SU-DHL-6 (cell line): Measurements from ENCODE around the gene MYBBP1A.

Experiments used
- H2AFZ ChIP-seq: fragments of 200-600 bp; sonication (generic); 2 replicates; pipeline ENCODE4 v1.6.1; 2014; ENCODE audit warnings: low read depth, mild to moderate bottlenecking, moderate library complexity, mixed read lengths, antibody characterized with exemption, low read length; ENCODE audit not compliant: severe bottlenecking
- H3F3A ChIP-seq: fragments of 200-600 bp; shearing (Covaris generic); 2 replicates; pipeline ENCODE4 v1.6.0; 2016; ENCODE audit warnings: antibody characterized with exemption, mild to moderate bottlenecking; ENCODE audit not compliant: insufficient read depth
- H3K27ac ChIP-seq: fragments of 200-600 bp; sonication (generic); 2 replicates; pipeline ENCODE4 v1.5.1; 2016; ENCODE audit warnings: low read depth, mild to moderate bottlenecking, low read length, moderate library complexity, mixed read lengths
- H3K27me3 ChIP-seq: fragments of 200-600 bp; sonication (generic), shearing (Covaris generic); 2 replicates; pipeline ENCODE4 v1.6.0; 2014; ENCODE audit warnings: mild to moderate bottlenecking, low read length
- H3K36me3 ChIP-seq: fragments of 200-600 bp; sonication (generic); 2 replicates; pipeline ENCODE4 v1.6.1; 2014; ENCODE audit warnings: mild to moderate bottlenecking, low read length, mixed read lengths
- H3K4me2 ChIP-seq: fragments of 300-600, 200-600 bp; shearing (Covaris generic), sonication (generic); 2 replicates; pipeline ENCODE4 v1.6.0; 2014; ENCODE audit warnings: low read length, low read depth, mild to moderate bottlenecking; ENCODE audit not compliant: poor library complexity, severe bottlenecking
- H3K4me3 ChIP-seq: fragments of 200-600 bp; sonication (generic); 2 replicates; pipeline ENCODE4 v1.5.1; 2014; ENCODE audit warnings: antibody characterized with exemption, low read length, mild to moderate bottlenecking, mixed read lengths; ENCODE audit not compliant: insufficient read depth, poor library complexity, severe bottlenecking
- H3K79me2 ChIP-seq: fragments of 200-600 bp; sonication (generic); 2 replicates; pipeline ENCODE4 v1.6.1; 2014; ENCODE audit warnings: mild to moderate bottlenecking, low read length, moderate library complexity; ENCODE audit not compliant: insufficient read depth
- H3K9ac ChIP-seq: fragments of 200-600 bp; sonication (generic); 2 replicates; pipeline ENCODE4 v1.7.0; 2014; ENCODE audit warnings: mild to moderate bottlenecking, low read length
- H3K9me2 ChIP-seq: fragments of 200-600 bp; sonication (generic); replicated peaks from 2 replicates; pipeline ENCODE4 v1.6.1; 2014; ENCODE audit warnings: low read length; ENCODE audit not compliant: insufficient read depth
- H3K9me3 ChIP-seq: fragments of 200-600 bp; sonication (generic); 2 replicates; pipeline ENCODE4 v1.6.1; 2014; ENCODE audit warnings: low read length, mixed read lengths; ENCODE audit not compliant: insufficient read depth
- H4K20me1 ChIP-seq: fragments of 200-600 bp; sonication (generic); 2 replicates; pipeline ENCODE4 v1.6.1; 2014; ENCODE audit warnings: low read depth, mild to moderate bottlenecking, antibody characterized with exemption, low read length, moderate library complexity, mixed read lengths
- EZH2phosphoT487 ChIP-seq: fragments of 200-600 bp; sonication (generic), shearing (Covaris generic); conservative IDR thresholded peaks from 2 replicates; pipeline ENCODE4 v1.6.1; 2018; ENCODE audit warnings: mild to moderate bottlenecking, antibody characterized with exemption, low read length, moderate library complexity, mixed read lengths
- TF ChIP-seq, protein P1 (sequence below): fragments of 200-600 bp; sonication (generic); IDR thresholded peaks from one replicate; pipeline ENCODE4 v1.5.1; 2017; ENCODE audit warnings: antibody characterized with exemption, mild to moderate bottlenecking, low read length, moderate library complexity; ENCODE audit not compliant: insufficient read depth, poor library complexity, severe bottlenecking

Gene MYBBP1A

GRCh38 chr17:4534928-4535666, 20.1 kb downstream of the MYBBP1A start:
- no peaks in the 10 kb centered on the region for H3K9me2 ChIP-seq
- H3K4me2 ChIP-seq = no peak overlapping the region
- H3K36me3 ChIP-seq = no peaks in the 10 kb centered on the region
- H3F3A ChIP-seq = peaks cover 7% of the 10 kb centered on the region; the same call in 1 of the 2 replicates
- H3K79me2 ChIP-seq = no peaks in the 10 kb centered on the region
- no peak overlapping the region for H3K9ac ChIP-seq
- H3K27me3 ChIP-seq = no peaks in the 10 kb centered on the region
- H2AFZ ChIP-seq = no peak overlapping the region
- H4K20me1 ChIP-seq = no peaks in the 10 kb centered on the region
- no peaks in the 10 kb centered on the region for H3K9me3 ChIP-seq
- H3K4me3 ChIP-seq = no peak overlapping the region
- TF ChIP-seq, protein P1, sequence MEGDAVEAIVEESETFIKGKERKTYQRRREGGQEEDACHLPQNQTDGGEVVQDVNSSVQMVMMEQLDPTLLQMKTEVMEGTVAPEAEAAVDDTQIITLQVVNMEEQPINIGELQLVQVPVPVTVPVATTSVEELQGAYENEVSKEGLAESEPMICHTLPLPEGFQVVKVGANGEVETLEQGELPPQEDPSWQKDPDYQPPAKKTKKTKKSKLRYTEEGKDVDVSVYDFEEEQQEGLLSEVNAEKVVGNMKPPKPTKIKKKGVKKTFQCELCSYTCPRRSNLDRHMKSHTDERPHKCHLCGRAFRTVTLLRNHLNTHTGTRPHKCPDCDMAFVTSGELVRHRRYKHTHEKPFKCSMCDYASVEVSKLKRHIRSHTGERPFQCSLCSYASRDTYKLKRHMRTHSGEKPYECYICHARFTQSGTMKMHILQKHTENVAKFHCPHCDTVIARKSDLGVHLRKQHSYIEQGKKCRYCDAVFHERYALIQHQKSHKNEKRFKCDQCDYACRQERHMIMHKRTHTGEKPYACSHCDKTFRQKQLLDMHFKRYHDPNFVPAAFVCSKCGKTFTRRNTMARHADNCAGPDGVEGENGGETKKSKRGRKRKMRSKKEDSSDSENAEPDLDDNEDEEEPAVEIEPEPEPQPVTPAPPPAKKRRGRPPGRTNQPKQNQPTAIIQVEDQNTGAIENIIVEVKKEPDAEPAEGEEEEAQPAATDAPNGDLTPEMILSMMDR = no peak
- TF ChIP-seq EZH2phosphoT487 = no peak
- H3K27ac ChIP-seq = no peak overlapping the region

- H3K27ac ChIP-seq = no peak overlapping the region
- no peak for TF ChIP-seq EZH2phosphoT487
- TF ChIP-seq, protein P1 = no peak
- H2AFZ ChIP-seq = no peak overlapping the region
- no peaks in the 10 kb centered on the region for H3K79me2 ChIP-seq
- no peak overlapping the region for H3K4me2 ChIP-seq
- no peak overlapping the region for H3K4me3 ChIP-seq
- no peaks in the 10 kb centered on the region for H4K20me1 ChIP-seq
- H3K27me3 ChIP-seq = no peaks in the 10 kb centered on the region
- no peaks in the 10 kb centered on the region for H3K9me3 ChIP-seq
- H3K36me3 ChIP-seq = no peaks in the 10 kb centered on the region
- peaks cover 7% of the 10 kb centered on the region; the same call in 1 of the 2 replicates for H3F3A ChIP-seq
- H3K9me2 ChIP-seq = no peaks in the 10 kb centered on the region
- no peak overlapping the region for H3K9ac ChIP-seq
Observed at GRCh38 chr17:4534515-4534914, 20.7 kb downstream of the MYBBP1A start.

- H3K9ac ChIP-seq = no peak overlapping the region
- H2AFZ ChIP-seq = no peak overlapping the region
- no peaks in the 10 kb centered on the region for H3K9me2 ChIP-seq
- no peaks in the 10 kb centered on the region for H4K20me1 ChIP-seq
- H3K36me3 ChIP-seq = no peaks in the 10 kb centered on the region
- no peak overlapping the region for H3K4me3 ChIP-seq
- no peak for TF ChIP-seq EZH2phosphoT487
- TF ChIP-seq, protein P1 = no peak
- H3K27me3 ChIP-seq = no peaks in the 10 kb centered on the region
- no peaks in the 10 kb centered on the region for H3K79me2 ChIP-seq
- H3F3A ChIP-seq = peaks cover 7% of the 10 kb centered on the region; the same call in 1 of the 2 replicates
- no peak overlapping the region for H3K4me2 ChIP-seq
- H3K27ac ChIP-seq = no peak overlapping the region
- no peaks in the 10 kb centered on the region for H3K9me3 ChIP-seq
Observed at GRCh38 chr17:4533523-4534504, 21.4 kb downstream of the MYBBP1A start.
